Measurements from ENCODE around the gene RBMX2.

Gene RBMX2

GRCh38 chrX:130395341-130395740, 6.4 kb upstream of the RBMX2 start:
- TF ChIP-seq EZH2 (IDR thresholded peaks at IDR 0.05; ENCODE audit: borderline replicate concordance, low read depth, low read length, severe bottlenecking) (no peak), CTCF (IDR thresholded peaks at IDR 0.05; ENCODE audit: borderline replicate concordance, extremely low read depth, low read length, poor library complexity, severe bottlenecking) (no peak)
- no peaks in the 10 kb centered on the region for H3K4me1 ChIP-seq (ENCODE audit: insufficient read depth, low read length)
- H3K9me3 ChIP-seq (ENCODE audit: insufficient read depth, low read length, severe bottlenecking), result no peaks in the 10 kb centered on the region
- no peaks in the 10 kb centered on the region for H3K36me3 ChIP-seq (ENCODE audit: insufficient read depth, low read length)
- H3K4me2 ChIP-seq (ENCODE audit: insufficient read depth, low read length), result no peak overlapping the region
- DNase-seq (no peak), ATAC-seq (ENCODE audit: insufficient read depth, low read depth) (no peak)
- no peak overlapping the region for H3K9ac ChIP-seq (ENCODE audit: low read depth, low read length)
- H3K79me2 ChIP-seq (ENCODE audit: insufficient read depth, low read length), result no peaks in the 10 kb centered on the region
- H4K20me1 ChIP-seq (ENCODE audit: insufficient read depth, low read length), result no peaks in the 10 kb centered on the region
- no peak overlapping the region for H3K4me3 ChIP-seq (ENCODE audit: low read depth in 1 of 2, low read length in 2 of 2)
- H3K27ac ChIP-seq (ENCODE audit: low read length), result no peak overlapping the region
- no peak overlapping the region for H2AFZ ChIP-seq (ENCODE audit: low read depth, low read length)
- no peaks in the 10 kb centered on the region for H3K27me3 ChIP-seq (ENCODE audit: insufficient read depth, low read length, poor library complexity)

DNA sequence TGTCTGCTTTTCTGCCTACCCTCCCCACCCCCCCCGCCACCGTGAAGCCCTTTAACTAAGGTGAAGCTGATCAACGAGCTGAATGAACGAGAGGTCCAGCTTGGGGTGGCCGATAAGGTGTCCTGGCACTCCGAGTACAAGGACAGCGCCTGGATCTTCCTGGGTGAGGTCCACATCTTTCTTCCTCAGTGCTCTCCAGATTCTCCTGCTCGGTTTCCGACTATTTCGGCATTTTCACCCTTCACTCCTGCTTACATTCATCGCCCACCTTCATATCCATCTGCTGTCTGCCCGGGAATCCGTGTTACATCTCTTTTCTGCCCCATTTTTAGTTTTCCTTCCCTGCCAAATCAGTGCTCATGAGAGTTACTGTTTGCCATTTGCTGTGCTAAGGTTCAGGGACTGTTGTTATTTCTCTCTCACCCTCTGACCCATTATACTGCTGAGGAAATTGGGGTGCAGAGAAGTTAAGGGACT, 459 bp downstream of the RBMX2 start:
- Histone ChIP-seq H3K4me2 (ENCODE audit: insufficient read depth, low read length) (peak overlapping the region; percentile 89), H4K20me1 (ENCODE audit: insufficient read depth, low read length) (no peaks in the 10 kb centered on the region), H3K4me3 (ENCODE audit: low read depth in 1 of 2, low read length in 2 of 2) (peak overlapping the region; percentile 30 to 86; a peak in 3 of 4 replicates), H3K36me3 (ENCODE audit: insufficient read depth, low read length) (peaks cover 13% of the 10 kb centered on the region), H3K9me3 (ENCODE audit: insufficient read depth, low read length, severe bottlenecking) (no peaks in the 10 kb centered on the region), H3K27me3 (ENCODE audit: insufficient read depth, low read length, poor library complexity) (no peaks in the 10 kb centered on the region), H3K79me2 (ENCODE audit: insufficient read depth, low read length) (peaks cover 32% of the 10 kb centered on the region), H3K4me1 (ENCODE audit: insufficient read depth, low read length) (peaks cover 28% of the 10 kb centered on the region), H3K27ac (ENCODE audit: low read length) (peak overlapping the region; percentile 73), H2AFZ (ENCODE audit: low read depth, low read length) (peak overlapping the region; percentile 91; the same call in 1 of the 2 replicates), H3K9ac (ENCODE audit: low read depth, low read length) (peak overlapping the region; percentile 58)
- DNase-seq (no peak), ATAC-seq (ENCODE audit: insufficient read depth, low read depth) (no peak; the same call in 2 of the 3 replicates)
- no peak for TF ChIP-seq EZH2 (IDR thresholded peaks at IDR 0.05; ENCODE audit: borderline replicate concordance, low read depth, low read length, severe bottlenecking)
- TF ChIP-seq CTCF (IDR thresholded peaks at IDR 0.05; ENCODE audit: borderline replicate concordance, extremely low read depth, low read length, poor library complexity, severe bottlenecking), result no peak

- H4K20me1 ChIP-seq (ENCODE audit: insufficient read depth, low read length), result no peaks in the 10 kb centered on the region
- no peaks in the 10 kb centered on the region for H3K79me2 ChIP-seq (ENCODE audit: insufficient read depth, low read length)
- H3K9ac ChIP-seq (ENCODE audit: low read depth, low read length), result no peak overlapping the region
- no peaks in the 10 kb centered on the region for H3K9me3 ChIP-seq (ENCODE audit: insufficient read depth, low read length, severe bottlenecking)
- H3K36me3 ChIP-seq (ENCODE audit: insufficient read depth, low read length), result peaks cover 36% of the 10 kb centered on the region
- TF ChIP-seq CTCF (IDR thresholded peaks at IDR 0.05; ENCODE audit: borderline replicate concordance, extremely low read depth, low read length, poor library complexity, severe bottlenecking) (no peak), EZH2 (IDR thresholded peaks at IDR 0.05; ENCODE audit: borderline replicate concordance, low read depth, low read length, severe bottlenecking) (no peak)
- no peaks in the 10 kb centered on the region for H3K4me1 ChIP-seq (ENCODE audit: insufficient read depth, low read length)
- H3K27me3 ChIP-seq (ENCODE audit: insufficient read depth, low read length, poor library complexity), result no peaks in the 10 kb centered on the region
- ATAC-seq (ENCODE audit: insufficient read depth, low read depth) (no peak), DNase-seq (no peak)
- no peak overlapping the region for H2AFZ ChIP-seq (ENCODE audit: low read depth, low read length)
- H3K4me3 ChIP-seq (ENCODE audit: low read depth in 1 of 2, low read length in 2 of 2), result no peak overlapping the region
- no peak overlapping the region for H3K27ac ChIP-seq (ENCODE audit: low read length)
- no peak overlapping the region for H3K4me2 ChIP-seq (ENCODE audit: insufficient read depth, low read length)
Measured at GRCh38 chrX:130413415-130413814, 11.6 kb downstream of the RBMX2 start.

- no peak for ATAC-seq (ENCODE audit: insufficient read depth, low read depth)
- Histone ChIP-seq H3K9me3 (ENCODE audit: insufficient read depth, low read length, severe bottlenecking) (no peaks in the 10 kb centered on the region), H3K9ac (ENCODE audit: low read depth, low read length) (no peak overlapping the region), H3K4me1 (ENCODE audit: insufficient read depth, low read length) (no peaks in the 10 kb centered on the region), H3K27me3 (ENCODE audit: insufficient read depth, low read length, poor library complexity) (no peaks in the 10 kb centered on the region), H3K27ac (ENCODE audit: low read length) (no peak overlapping the region), H3K4me3 (ENCODE audit: low read depth in 1 of 2, low read length in 2 of 2) (no peak overlapping the region), H4K20me1 (ENCODE audit: insufficient read depth, low read length) (no peaks in the 10 kb centered on the region), H3K4me2 (ENCODE audit: insufficient read depth, low read length) (no peak overlapping the region), H3K36me3 (ENCODE audit: insufficient read depth, low read length) (peaks cover 26% of the 10 kb centered on the region), H3K79me2 (ENCODE audit: insufficient read depth, low read length) (no peaks in the 10 kb centered on the region), H2AFZ (ENCODE audit: low read depth, low read length) (no peak overlapping the region)
- TF ChIP-seq EZH2 (IDR thresholded peaks at IDR 0.05; ENCODE audit: borderline replicate concordance, low read depth, low read length, severe bottlenecking), result no peak
- TF ChIP-seq CTCF (IDR thresholded peaks at IDR 0.05; ENCODE audit: borderline replicate concordance, extremely low read depth, low read length, poor library complexity, severe bottlenecking), result no peak
- DNase-seq, result no peak
Measured at GRCh38 chrX:130414800-130415199, 13.0 kb downstream of the RBMX2 start.

Measured in DND-41 (cell line).